ENCODE results near the gene LEFTY1.

DNA sequence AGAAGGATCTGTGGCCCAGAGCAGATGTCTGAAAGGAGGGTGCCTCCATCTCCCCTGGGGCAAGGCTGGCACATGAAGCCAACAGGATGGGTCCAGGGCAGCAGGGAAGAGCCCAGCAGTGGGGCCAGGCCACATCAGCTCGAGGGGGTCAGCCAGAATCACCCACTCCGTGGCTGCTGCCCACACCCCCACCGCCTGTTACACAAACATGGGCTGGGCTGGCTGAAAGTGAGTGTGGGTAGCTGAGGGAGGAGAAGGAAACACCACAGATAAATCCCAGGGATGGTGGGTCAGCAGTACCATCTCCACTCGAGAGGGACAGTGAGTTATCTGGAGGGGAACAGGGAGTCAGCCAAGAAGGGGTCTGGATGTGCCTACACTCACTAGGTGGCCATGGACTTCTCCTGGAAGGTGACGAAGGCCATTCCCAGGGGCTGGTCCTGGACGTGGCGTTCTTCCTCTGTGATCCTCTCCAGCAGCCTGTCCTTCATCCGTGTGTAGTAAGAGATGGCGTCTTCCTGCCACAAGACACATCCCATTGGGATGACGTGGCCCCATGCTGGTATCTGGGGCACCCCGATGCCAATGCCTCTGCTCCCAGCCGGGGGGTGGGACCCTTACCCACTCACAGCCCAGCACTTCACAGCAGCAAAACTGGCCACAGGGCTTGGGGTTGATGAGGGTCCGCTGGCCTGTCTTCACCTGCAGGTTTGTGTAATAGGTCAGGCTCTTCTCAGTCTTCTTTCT is 26.9 kb downstream of the LEFTY1 start:
- TF ChIP-seq CREB1 (IDR thresholded peaks at IDR 0.05; ENCODE audit: low read depth) (no peak), TCF12 (IDR thresholded peaks at IDR 0.05; ENCODE audit: low read depth) (no peak), TAF1 (IDR thresholded peaks at IDR 0.05; ENCODE audit: low read depth) (no peak), EP300 (IDR thresholded peaks at IDR 0.05; ENCODE audit: borderline replicate concordance) (no peak), EGR1 (IDR thresholded peaks at IDR 0.05) (no peak), NFIC (IDR thresholded peaks at IDR 0.05) (no peak), CEBPB (IDR thresholded peaks at IDR 0.05) (no peak), RAD21 (IDR thresholded peaks at IDR 0.05; ENCODE audit: low read depth) (no peak), YY1 (IDR thresholded peaks at IDR 0.05; ENCODE audit: low read depth) (no peak)
- TF ChIP-seq, protein P1, sequence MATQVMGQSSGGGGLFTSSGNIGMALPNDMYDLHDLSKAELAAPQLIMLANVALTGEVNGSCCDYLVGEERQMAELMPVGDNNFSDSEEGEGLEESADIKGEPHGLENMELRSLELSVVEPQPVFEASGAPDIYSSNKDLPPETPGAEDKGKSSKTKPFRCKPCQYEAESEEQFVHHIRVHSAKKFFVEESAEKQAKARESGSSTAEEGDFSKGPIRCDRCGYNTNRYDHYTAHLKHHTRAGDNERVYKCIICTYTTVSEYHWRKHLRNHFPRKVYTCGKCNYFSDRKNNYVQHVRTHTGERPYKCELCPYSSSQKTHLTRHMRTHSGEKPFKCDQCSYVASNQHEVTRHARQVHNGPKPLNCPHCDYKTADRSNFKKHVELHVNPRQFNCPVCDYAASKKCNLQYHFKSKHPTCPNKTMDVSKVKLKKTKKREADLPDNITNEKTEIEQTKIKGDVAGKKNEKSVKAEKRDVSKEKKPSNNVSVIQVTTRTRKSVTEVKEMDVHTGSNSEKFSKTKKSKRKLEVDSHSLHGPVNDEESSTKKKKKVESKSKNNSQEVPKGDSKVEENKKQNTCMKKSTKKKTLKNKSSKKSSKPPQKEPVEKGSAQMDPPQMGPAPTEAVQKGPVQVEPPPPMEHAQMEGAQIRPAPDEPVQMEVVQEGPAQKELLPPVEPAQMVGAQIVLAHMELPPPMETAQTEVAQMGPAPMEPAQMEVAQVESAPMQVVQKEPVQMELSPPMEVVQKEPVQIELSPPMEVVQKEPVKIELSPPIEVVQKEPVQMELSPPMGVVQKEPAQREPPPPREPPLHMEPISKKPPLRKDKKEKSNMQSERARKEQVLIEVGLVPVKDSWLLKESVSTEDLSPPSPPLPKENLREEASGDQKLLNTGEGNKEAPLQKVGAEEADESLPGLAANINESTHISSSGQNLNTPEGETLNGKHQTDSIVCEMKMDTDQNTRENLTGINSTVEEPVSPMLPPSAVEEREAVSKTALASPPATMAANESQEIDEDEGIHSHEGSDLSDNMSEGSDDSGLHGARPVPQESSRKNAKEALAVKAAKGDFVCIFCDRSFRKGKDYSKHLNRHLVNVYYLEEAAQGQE (IDR thresholded peaks at IDR 0.05; ENCODE audit: low read depth): no peak
- TF ChIP-seq, protein P2, sequence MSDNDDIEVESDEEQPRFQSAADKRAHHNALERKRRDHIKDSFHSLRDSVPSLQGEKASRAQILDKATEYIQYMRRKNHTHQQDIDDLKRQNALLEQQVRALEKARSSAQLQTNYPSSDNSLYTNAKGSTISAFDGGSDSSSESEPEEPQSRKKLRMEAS (IDR thresholded peaks at IDR 0.05): no peak
- TF ChIP-seq, protein P3, sequence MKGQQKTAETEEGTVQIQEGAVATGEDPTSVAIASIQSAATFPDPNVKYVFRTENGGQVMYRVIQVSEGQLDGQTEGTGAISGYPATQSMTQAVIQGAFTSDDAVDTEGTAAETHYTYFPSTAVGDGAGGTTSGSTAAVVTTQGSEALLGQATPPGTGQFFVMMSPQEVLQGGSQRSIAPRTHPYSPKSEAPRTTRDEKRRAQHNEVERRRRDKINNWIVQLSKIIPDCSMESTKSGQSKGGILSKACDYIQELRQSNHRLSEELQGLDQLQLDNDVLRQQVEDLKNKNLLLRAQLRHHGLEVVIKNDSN (IDR thresholded peaks at IDR 0.05): no peak

Data from Ishikawa (cell line).